ENCODE measurements around the gene UBR4.

Gene UBR4

GRCh38 chr1:19042675-19043578, 167.1 kb downstream of the UBR4 start:
- TF ChIP-seq CTCF (IDR thresholded peaks at IDR 0.05; ENCODE audit: low read depth, low read length, missing control alignments), result no peak
- Histone ChIP-seq H3K27ac (no peak overlapping the region), H3K27me3 (replicated peaks) (no peaks in the 10 kb centered on the region), H3K36me3 (replicated peaks) (no peaks in the 10 kb centered on the region), H3K4me3 (ENCODE audit: low read depth, low read length) (no peak overlapping the region)
- no peak for DNase-seq
- in situ Hi-C loops (cut with HindIII; ENCODE audit: low pct_ligation_motif_present, low sequenced_read_pairs), result no loop called here

- no peak for DNase-seq
- no peak for TF ChIP-seq CTCF (IDR thresholded peaks at IDR 0.05; ENCODE audit: low read depth, low read length, missing control alignments)
- in situ Hi-C loops (cut with HindIII; ENCODE audit: low pct_ligation_motif_present, low sequenced_read_pairs), result no loop called here
- H3K36me3 ChIP-seq (replicated peaks), result no peaks in the 10 kb centered on the region
- H3K27ac ChIP-seq, result no peak overlapping the region
- H3K4me3 ChIP-seq (ENCODE audit: low read depth, low read length), result no peak overlapping the region
- no peaks in the 10 kb centered on the region for H3K27me3 ChIP-seq (replicated peaks)
Measured at GRCh38 chr1:19040010-19040680, 169.9 kb downstream of the UBR4 start.

- no peak for DNase-seq
- TF ChIP-seq CTCF (IDR thresholded peaks at IDR 0.05; ENCODE audit: low read depth, low read length, missing control alignments), result no peak
- Histone ChIP-seq H3K27ac (no peak overlapping the region), H3K4me3 (ENCODE audit: low read depth, low read length) (no peak overlapping the region), H3K27me3 (replicated peaks) (no peaks in the 10 kb centered on the region), H3K36me3 (replicated peaks) (no peaks in the 10 kb centered on the region)
- in situ Hi-C loops (cut with HindIII; ENCODE audit: low pct_ligation_motif_present, low sequenced_read_pairs), result no loop called here
Measured at GRCh38 chr1:19038732-19039131, 171.3 kb downstream of the UBR4 start.

- TF ChIP-seq CTCF (IDR thresholded peaks at IDR 0.05; ENCODE audit: low read depth, low read length, missing control alignments), result no peak
- in situ Hi-C loops (cut with HindIII; ENCODE audit: low pct_ligation_motif_present, low sequenced_read_pairs), result no loop called here
- Histone ChIP-seq H3K36me3 (replicated peaks) (no peaks in the 10 kb centered on the region), H3K4me3 (ENCODE audit: low read depth, low read length) (no peak overlapping the region), H3K27me3 (replicated peaks) (no peaks in the 10 kb centered on the region), H3K27ac (no peak overlapping the region)
- no peak for DNase-seq
Measured at GRCh38 chr1:19038096-19038495, 172.0 kb downstream of the UBR4 start.

- no peak for TF ChIP-seq CTCF (IDR thresholded peaks at IDR 0.05; ENCODE audit: low read depth, low read length, missing control alignments)
- no peaks in the 10 kb centered on the region for H3K27me3 ChIP-seq (replicated peaks)
- H3K36me3 ChIP-seq (replicated peaks), result no peaks in the 10 kb centered on the region
- H3K4me3 ChIP-seq (ENCODE audit: low read depth, low read length), result no peak overlapping the region
- in situ Hi-C loops (cut with HindIII; ENCODE audit: low pct_ligation_motif_present, low sequenced_read_pairs), result no loop called here
- no peak for DNase-seq
- no peak overlapping the region for H3K27ac ChIP-seq
Measured at GRCh38 chr1:19037659-19038058, 172.4 kb downstream of the UBR4 start.

Measured in brain microvascular endothelial cell (primary cell).